Dendritic cell treated with granulocyte-macrophage colony-stimulating factor and Interleukin-4, amounts not matched to agents 40 ng/mL and 50 ng/mL, for 4 days (primary cell): ENCODE measurements around the gene NTSR2.
"Not testable (repeated sequence)": the region's sequence is repeated elsewhere in the genome, so short reads cannot be mapped to it uniquely, and the experiment has no call there.

Experiments used
- H3K27ac Mint-ChIP-seq: one replicate; pipeline ENCODE4 v1.8.0; 2022; ENCODE audit warnings: mild to moderate bottlenecking, mixed read lengths
- H3K27me3 Mint-ChIP-seq: one replicate; pipeline ENCODE4 v1.8.0; 2022; ENCODE audit warnings: mild to moderate bottlenecking, mixed read lengths
- H3K36me3 Mint-ChIP-seq: one replicate; pipeline ENCODE4 v1.8.0; 2022; ENCODE audit warnings: low read depth, mixed read lengths
- H3K4me1 Mint-ChIP-seq: one replicate; pipeline ENCODE4 v1.8.0; 2022; ENCODE audit warnings: low read depth, mixed read lengths
- H3K4me3 Mint-ChIP-seq: one replicate; pipeline ENCODE4 v1.8.0; 2022; ENCODE audit warnings: mild to moderate bottlenecking, moderate library complexity, mixed read lengths
- H3K9me3 Mint-ChIP-seq: one replicate; pipeline ENCODE4 v1.8.0; 2022; ENCODE audit warnings: mixed read lengths
- intact Hi-C: fragments of 100-400 bp; cut with micrococcal nuclease; formaldehyde crosslinking; loops from one replicate; pipeline ENCODE4 v1.15.0; 2022

NTSR2 gene

DNA sequence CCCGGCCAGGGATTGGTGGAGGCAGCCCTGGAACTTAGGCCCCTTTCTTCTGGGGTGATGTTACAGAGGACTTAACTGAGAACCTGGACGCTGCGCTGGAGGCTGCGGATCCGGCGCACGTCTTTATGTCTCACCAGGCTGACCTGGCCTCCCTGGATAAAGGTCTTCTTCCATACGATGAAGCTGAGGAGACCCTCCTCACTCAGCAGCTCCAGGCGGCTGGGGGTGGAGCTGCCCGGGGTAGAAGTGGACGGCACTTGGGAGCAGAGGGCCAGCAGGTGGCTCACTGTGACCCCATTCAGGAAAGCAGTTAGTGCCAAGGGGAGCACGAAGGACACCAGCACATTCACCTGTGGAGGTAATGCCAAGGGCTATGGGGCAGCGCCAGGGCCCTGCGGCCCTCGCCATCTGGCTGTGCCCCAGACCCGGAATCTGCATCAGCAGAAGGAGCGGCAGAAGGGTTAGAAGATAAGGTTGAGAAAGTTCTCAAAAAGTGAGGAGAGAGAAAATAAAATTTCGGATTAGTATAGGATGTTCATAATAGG lies 8.0 kb downstream of the NTSR2 start:
- Mint-ChIP-seq H3K27me3 (peaks cover 12% of the 10 kb centered on the region), H3K4me1 (no peaks in the 10 kb centered on the region), H3K4me3 (no peak overlapping the region), H3K36me3 (no peaks in the 10 kb centered on the region), H3K9me3 (no peaks in the 10 kb centered on the region), H3K27ac (no peak overlapping the region)
- intact Hi-C loops: no loop called here

DNA sequence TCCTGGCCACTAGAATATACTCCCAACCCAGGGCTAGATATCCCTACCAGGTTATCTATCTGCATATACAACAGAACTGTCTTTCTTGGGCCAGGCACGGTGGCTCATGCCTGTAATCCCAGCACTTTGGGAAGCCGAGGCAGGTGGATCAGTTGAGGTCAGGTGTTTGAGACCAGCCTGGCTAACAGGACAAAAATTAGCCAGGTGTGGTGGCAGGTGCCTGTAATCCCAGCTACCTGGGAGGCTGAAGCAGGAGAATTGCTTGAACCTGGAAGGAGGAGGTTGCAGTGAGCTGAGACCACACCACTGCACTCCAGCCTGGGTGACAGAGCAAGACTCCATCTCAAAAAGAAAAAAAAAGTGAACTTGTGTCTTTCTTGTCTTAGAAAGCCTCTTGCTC lies 9.6 kb downstream of the NTSR2 start:
- not testable (repeated sequence) for H3K4me3 Mint-ChIP-seq

DNA sequence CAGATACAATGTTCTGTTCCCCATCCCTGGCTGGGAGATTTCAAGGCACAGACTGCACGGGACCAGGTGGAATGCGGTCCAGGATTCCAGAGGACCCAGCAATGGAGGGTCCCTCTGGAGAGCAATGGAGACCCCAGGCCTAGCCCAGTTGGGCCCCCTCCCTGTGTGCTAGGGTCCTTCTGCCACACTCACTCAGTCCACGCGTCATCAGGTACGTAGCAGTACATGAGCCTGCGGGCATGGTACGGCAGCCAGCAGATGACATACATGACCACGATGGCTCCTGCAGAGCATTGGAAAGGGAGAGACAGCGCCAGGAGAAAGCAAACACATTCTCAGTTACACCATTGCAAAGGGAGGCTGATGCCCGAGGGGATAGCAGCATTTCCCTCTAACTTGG lies 10.1 kb downstream of the NTSR2 start:
- intact Hi-C loops: no loop called here
- no peaks in the 10 kb centered on the region for H3K9me3 Mint-ChIP-seq

More for the DNA sequence above, 9.6 kb downstream of the NTSR2 start:
- H3K36me3 Mint-ChIP-seq, H3K9me3 Mint-ChIP-seq, intact Hi-C loops, H3K4me1 Mint-ChIP-seq, H3K27me3 Mint-ChIP-seq, H3K27ac Mint-ChIP-seq: not testable (repeated sequence)

DNA sequence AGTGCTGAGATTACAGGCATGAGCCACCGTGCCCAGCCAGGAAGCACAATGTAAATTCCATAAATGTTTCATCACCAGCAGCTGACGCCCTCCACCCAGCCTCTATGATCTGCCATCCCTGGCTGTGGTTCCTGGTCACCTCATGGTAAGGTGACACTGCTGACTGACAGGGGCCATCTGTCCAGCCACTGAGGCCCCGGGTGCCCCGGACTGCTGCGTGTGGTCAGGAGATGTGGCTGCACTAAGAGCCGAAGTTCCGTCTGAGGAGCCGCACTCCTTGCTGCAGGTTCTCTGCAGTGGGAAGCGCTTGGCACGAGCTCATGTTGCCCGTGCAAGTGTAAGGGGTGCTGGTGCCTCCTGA lies 10.9 kb downstream of the NTSR2 start:
- H3K36me3 Mint-ChIP-seq: no peaks in the 10 kb centered on the region
- H3K4me1 Mint-ChIP-seq: no peaks in the 10 kb centered on the region
- H3K27me3 Mint-ChIP-seq: peaks cover 11% of the 10 kb centered on the region
- H3K27ac Mint-ChIP-seq: no peak overlapping the region
- no peaks in the 10 kb centered on the region for H3K9me3 Mint-ChIP-seq
- no peak overlapping the region for H3K4me3 Mint-ChIP-seq
- intact Hi-C loops: no loop called here

More for the DNA sequence above, 10.1 kb downstream of the NTSR2 start:
- Mint-ChIP-seq H3K27me3 (peaks cover 11% of the 10 kb centered on the region), H3K36me3 (no peaks in the 10 kb centered on the region), H3K4me1 (no peaks in the 10 kb centered on the region), H3K27ac (no peak overlapping the region), H3K4me3 (no peak overlapping the region)

DNA sequence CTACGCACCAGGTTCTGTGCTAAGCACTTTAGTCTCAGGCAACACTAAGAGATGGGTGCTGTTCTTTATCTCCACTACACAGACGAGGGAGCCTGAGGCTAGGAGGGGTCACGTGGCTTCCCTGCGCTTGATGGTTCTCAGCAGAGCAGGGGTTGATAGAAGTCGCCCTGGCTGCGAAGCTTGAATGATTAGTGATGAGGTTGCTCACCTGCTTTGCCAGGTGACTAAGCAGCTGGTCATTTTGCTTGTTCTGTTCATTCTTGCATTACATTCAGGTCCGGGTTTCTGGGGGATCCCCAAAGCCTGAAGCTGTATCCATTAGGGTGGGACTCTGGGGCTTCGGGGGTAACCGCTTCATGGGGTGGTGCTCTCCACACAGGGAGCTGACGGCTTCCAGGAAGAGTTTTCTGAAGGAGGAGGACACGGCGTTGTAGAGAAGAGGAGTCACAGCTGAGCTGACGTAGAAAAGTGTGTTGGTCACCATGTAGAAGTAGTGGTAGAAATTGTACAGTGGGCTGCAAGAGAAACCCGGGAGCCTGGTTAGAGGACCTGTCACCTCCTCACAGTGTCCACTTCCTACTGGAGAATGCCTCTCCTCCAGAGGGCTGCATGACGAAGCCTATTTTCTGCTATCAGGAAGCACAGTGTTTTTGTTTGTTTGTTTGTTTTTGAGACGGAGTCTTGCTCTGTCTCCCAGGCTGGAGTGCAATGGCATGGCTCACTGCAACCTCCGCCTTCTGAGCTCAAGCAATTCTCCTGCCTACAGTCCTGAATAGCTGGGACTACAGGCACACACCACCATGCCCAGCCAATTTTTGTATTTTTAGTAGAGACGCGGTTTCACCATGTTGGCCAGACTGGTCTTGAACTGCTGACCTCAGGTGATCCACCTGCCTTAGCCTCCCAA lies 11.5 kb downstream of the NTSR2 start:
- Mint-ChIP-seq H3K27me3 (peaks cover 11% of the 10 kb centered on the region), H3K4me1 (no peaks in the 10 kb centered on the region), H3K9me3 (no peaks in the 10 kb centered on the region), H3K27ac (no peak overlapping the region), H3K36me3 (no peaks in the 10 kb centered on the region), H3K4me3 (no peak overlapping the region)
- intact Hi-C loops: no loop called here

DNA sequence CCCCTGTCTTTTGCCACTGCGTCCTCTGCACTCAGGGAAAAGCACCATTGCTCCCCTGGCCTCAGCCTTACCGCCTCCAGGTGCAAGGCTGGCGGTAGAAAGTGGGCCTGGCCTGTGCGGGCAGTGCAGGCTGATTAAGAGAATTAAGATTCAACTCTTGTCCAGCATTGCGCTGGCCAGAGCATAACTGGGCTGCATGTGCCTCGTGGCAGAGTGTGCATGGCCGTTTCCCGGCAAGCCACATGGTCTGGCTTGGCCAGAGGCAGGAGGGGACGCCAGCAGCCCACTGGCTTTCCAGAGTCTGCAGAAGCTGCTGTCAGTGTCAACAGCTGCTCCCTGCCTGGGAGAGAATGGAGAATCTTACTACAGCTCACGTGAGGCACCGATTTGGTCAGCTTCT lies 12.3 kb downstream of the NTSR2 start:
- no peak overlapping the region for H3K4me3 Mint-ChIP-seq
- H3K9me3 Mint-ChIP-seq: no peaks in the 10 kb centered on the region
- H3K36me3 Mint-ChIP-seq: no peaks in the 10 kb centered on the region

DNA sequence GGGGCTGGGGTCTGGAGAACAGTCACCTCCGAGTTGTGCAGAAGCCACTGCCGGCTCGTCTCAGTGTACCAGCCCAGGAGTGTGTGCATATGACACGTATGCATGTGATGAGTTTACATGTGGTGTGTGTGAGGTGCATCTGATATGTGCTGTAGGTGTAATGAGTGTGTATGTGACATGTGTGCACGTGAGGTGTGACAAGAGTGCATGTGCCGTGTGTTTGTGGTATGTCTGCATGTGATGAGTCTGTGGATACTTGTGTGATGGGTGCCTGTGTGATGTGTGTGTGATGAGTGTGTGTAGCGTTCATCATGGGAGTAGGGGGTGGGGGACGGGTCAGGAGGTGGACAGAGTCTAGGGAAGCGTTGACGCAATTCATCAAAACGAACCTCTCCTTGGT lies 12.8 kb downstream of the NTSR2 start:
- H3K9me3 Mint-ChIP-seq: no peaks in the 10 kb centered on the region

More for the DNA sequence above, 12.3 kb downstream of the NTSR2 start:
- Mint-ChIP-seq H3K27me3 (peaks cover 11% of the 10 kb centered on the region), H3K4me1 (no peaks in the 10 kb centered on the region), H3K27ac (no peak overlapping the region)
- intact Hi-C loops: no loop called here

DNA sequence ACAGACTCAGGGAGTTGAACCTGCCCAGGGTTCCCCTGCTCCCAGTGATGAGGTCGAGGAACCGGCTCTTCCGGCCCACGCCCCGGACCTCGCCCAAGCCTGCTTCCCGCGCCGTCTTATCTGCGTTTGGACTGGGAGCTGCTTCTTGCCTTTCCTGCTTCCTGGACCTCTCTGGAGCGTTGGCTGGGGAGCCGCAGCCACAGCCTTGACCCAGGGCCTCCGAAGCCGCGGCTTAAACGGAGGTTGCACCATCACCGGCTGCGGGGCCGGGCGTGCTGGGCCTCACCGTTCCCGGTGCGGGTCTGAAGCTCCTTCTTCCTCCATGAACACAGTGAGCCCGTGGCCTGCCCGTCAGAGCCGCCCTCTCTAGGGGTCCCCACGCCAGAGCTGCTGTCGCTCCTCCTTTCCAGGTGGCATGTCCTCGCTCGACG lies 13.3 kb downstream of the NTSR2 start:
- Mint-ChIP-seq H3K4me3 (no peak overlapping the region), H3K27ac (no peak overlapping the region), H3K36me3 (no peaks in the 10 kb centered on the region), H3K9me3 (no peaks in the 10 kb centered on the region), H3K27me3 (peaks cover 7% of the 10 kb centered on the region), H3K4me1 (no peaks in the 10 kb centered on the region)
- intact Hi-C loops: no loop called here

More for the DNA sequence above, 12.8 kb downstream of the NTSR2 start:
- intact Hi-C loops: no loop called here
- no peak overlapping the region for H3K27ac Mint-ChIP-seq
- H3K4me3 Mint-ChIP-seq: no peak overlapping the region
- H3K36me3 Mint-ChIP-seq: no peaks in the 10 kb centered on the region
- no peaks in the 10 kb centered on the region for H3K4me1 Mint-ChIP-seq
- peaks cover 10% of the 10 kb centered on the region for H3K27me3 Mint-ChIP-seq

DNA sequence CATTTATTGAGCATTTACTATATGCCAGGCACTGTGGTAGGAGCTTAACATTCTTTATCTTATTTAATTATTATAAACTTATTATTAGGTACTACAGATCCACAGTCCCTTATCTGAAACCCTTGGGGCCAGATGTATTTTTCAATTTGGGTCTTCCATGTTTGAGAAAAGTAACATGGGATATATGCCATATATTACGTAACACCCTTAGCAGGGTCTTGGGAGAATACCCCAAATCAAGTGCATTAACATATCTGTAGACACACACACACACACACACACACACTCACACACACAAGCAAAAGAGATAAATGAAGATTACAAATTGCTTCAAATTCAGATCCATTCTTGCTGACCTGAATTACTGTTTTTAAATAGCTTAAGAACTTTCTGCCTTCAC lies 13.7 kb downstream of the NTSR2 start:
- Mint-ChIP-seq H3K27me3 (peaks cover 7% of the 10 kb centered on the region), H3K36me3 (no peaks in the 10 kb centered on the region), H3K4me3 (no peak overlapping the region), H3K9me3 (no peaks in the 10 kb centered on the region), H3K4me1 (no peaks in the 10 kb centered on the region), H3K27ac (no peak overlapping the region)
- intact Hi-C loops: no loop called here

DNA sequence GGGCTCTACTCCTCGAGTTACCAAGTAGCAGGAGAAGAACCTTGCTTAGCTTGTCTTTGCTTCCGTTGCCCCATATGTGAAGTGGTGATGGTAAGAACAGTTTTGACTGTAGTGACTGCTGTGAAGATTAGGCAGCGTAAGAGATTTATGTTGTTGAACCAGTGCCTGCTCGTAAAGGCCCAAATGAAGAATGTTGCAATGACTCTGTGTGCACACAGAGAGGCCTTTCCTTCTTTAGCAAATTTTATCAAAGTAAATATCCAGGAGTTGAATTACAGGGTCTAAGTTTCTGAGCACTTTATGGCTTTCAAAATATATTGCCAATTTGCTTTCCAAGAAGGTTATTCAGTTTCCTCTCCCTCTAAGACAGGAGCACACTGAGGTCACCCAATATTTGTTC lies 14.5 kb downstream of the NTSR2 start:
- H3K4me1 Mint-ChIP-seq: no peaks in the 10 kb centered on the region
- H3K4me3 Mint-ChIP-seq: no peak overlapping the region
- no peak overlapping the region for H3K27ac Mint-ChIP-seq
- no peaks in the 10 kb centered on the region for H3K9me3 Mint-ChIP-seq
- peaks cover 8% of the 10 kb centered on the region for H3K27me3 Mint-ChIP-seq
- H3K36me3 Mint-ChIP-seq: no peaks in the 10 kb centered on the region
- intact Hi-C loops: no loop called here

DNA sequence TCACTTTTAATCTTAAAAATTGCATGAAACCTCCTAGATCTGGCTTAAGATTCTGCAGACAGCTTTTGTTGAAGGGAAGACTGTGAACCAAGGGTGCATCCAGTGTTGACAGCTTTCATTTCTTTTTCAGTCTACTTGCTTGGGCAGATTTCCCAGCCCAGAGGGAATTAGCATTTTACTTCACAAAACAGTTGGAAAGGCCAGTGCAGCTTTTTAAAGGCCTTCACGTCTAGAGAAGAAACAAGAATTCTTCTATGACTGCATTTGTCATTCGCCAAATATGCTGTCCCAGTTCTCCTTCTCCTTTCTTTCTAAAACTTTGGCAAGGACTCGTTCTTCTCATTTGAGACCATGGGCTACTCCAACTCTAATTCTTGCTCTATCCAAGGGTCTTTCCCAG lies 17.4 kb downstream of the NTSR2 start:
- Mint-ChIP-seq H3K4me3 (no peak overlapping the region), H3K9me3 (no peaks in the 10 kb centered on the region), H3K27me3 (peaks cover 9% of the 10 kb centered on the region), H3K4me1 (no peaks in the 10 kb centered on the region), H3K27ac (no peak overlapping the region), H3K36me3 (no peaks in the 10 kb centered on the region)
- intact Hi-C loops: no loop called here

DNA sequence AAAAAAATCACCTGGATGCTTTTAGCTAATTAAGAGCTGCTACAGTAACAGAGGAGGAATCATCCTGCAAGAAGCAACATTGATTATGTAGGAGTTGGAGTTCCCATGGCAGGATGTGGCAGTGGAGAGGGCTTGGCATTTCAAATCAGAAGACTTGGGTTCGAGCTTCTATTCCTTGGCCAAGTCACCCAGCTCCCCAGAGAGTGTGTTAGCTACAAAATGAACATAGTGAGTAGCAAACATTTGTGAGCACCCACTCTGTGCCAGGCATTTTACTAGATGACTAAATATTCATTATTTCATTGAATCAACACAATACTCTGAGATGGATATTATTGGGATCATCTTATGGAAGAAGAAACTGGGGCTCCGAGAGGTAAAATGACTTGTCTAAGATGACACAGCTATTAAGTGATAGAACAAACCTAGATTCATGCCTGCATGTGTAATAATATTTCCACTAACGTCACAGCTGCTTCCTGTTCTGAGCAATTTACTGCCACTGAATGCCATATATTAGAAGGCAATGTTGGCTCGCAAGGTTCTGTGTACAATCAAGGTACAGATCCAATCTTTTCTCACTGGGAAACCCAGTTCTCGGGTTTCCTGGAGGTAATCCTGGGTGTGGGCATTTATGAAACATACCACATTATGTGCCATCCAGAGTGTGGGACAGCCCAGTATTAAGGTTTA lies 18.0 kb downstream of the NTSR2 start:
- H3K36me3 Mint-ChIP-seq: no peaks in the 10 kb centered on the region
- peaks cover 9% of the 10 kb centered on the region for H3K27me3 Mint-ChIP-seq
- intact Hi-C loops: no loop called here
- no peak overlapping the region for H3K4me3 Mint-ChIP-seq
- H3K27ac Mint-ChIP-seq: no peak overlapping the region
- H3K4me1 Mint-ChIP-seq: no peaks in the 10 kb centered on the region
- H3K9me3 Mint-ChIP-seq: no peaks in the 10 kb centered on the region

DNA sequence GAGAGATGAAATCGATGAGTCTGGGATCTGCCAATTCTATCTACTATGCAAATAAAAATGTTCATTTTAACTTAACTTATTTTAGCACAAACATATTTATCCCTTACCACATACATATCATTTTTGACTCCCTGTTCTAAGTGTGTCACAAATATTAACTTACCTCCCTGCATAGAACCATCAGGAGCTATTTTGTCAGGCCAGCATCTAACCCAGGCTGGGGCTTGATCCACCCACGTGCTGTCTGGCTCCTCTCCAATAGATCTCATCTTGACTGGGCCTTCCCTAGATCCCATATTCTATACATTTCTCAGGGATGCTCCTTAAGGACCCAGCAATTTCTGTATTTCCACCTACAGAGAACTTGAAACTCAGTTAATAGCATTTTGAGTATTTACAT lies 20.9 kb downstream of the NTSR2 start:
- Mint-ChIP-seq H3K4me3 (no peak overlapping the region), H3K9me3 (no peaks in the 10 kb centered on the region), H3K27me3 (peaks cover 7% of the 10 kb centered on the region), H3K36me3 (no peaks in the 10 kb centered on the region), H3K27ac (no peak overlapping the region), H3K4me1 (no peaks in the 10 kb centered on the region)
- intact Hi-C loops: no loop called here

DNA sequence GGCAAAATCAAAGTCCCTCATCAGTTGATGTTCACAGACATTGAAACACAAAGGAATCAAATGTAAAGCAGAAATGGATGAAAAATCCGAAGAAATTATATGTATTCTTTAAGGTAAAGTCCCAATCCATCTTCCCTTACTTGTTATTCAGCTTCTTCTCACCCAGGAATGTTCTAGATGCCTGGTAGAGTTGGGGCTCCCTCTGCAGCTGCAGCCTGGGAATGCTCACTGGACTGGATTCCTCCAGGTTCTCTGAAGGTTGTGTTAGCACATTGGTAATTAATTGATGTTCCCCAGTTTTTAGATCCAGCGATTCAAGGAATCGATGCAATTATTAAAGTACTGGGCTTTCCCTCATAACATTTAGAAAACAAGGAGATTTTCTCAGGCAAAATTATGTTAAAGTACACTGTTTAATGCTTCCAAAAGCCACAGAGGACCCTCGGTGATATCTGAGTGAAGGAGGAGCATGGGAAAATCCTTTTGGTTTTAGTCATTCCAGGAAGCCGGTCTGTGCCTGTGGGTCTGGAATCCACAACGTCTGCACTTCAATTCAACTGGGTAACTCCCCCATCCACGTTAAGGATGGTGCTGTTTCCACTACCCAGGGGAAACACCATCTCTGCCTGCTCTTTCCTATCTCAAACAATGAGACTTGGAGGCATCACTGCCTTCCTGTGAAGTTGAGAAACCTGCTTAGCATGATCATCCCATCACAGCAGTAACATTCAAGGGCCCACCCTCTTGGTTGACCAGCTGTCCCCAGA lies 22.0 kb downstream of the NTSR2 start:
- Mint-ChIP-seq H3K27me3 (peaks cover 10% of the 10 kb centered on the region), H3K36me3 (no peaks in the 10 kb centered on the region), H3K27ac (no peak overlapping the region), H3K4me1 (no peaks in the 10 kb centered on the region), H3K4me3 (no peak overlapping the region), H3K9me3 (no peaks in the 10 kb centered on the region)
- intact Hi-C loops: no loop called here
